C1 segment of cervical spinal cord (tissue), 14 donors: ENCODE results near the gene KRT80.

Experiments used
- DNase-seq, 14 donors: peaks; one replicate each; lab custom pipeline; 2025; lab: John Stamatoyannopoulos, UW

KRT80 gene

GRCh38 chr12:52139147-52139546 is 52.7 kb downstream of the KRT80 start:
- DNase-seq, result no peak

DNA sequence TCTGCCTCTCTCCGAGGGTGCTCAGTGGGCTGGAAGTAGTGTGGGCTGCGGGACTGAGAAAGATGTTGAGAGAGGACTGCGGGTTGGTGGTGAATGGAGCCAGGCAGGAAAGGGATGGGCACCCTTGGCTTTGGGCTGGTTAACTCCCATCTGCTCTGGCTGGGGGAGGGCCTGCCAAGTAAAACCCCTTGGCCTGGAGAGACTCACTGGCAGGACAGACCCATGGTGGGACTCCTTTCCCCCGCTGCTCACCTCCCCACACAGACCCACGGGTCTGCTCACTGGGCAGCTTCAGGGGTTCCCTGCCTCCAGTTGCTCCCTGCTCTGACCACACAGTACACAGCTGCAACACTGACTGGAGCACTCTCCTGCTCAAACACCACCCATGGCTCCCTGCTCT is 54.1 kb downstream of the KRT80 start:
- no peak for DNase-seq

DNA sequence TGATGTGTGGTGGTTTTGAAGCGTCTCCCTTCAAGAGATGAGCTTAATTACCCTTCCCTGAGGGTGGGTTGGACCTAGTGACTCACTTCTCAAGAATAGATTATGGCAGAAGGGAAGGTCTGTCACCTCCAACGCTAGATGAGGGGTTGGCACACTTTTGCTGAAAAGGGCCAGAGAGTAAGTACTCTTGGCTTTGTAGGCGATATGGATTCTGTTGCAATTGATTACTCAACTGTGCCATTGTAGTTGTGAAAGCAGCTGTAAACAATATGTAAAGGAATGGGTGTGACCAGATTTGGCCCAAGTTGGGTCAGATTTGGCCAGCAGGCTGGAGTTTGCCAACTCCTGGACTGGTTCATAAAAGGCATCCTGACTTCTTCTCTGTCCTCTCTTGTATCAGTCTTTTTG is 59.1 kb downstream of the KRT80 start:
- no peak for DNase-seq

DNA sequence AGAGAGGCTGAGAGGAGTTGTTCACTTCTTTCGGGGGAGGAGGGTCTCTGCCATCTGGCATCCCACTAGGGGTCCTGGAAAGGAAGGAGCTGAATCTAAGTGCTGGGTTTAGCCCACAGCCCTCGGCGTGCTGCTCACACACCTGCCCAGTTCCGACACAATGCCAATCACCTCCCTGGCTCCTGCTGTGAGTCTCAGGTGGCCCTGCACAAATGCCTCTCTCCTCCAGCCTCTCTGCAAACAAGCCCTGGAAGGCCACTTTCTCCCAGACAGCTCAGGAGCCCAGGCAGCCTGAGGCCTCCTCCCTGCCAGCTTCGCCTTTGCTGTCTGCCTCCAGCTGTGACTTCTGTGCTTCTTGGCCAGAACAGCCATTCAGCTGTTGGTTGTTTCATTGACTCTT is 61.1 kb downstream of the KRT80 start:
- no peak for DNase-seq

GRCh38 chr12:52127683-52128450 is 63.9 kb downstream of the KRT80 start:
- DNase-seq, result no peak

DNA sequence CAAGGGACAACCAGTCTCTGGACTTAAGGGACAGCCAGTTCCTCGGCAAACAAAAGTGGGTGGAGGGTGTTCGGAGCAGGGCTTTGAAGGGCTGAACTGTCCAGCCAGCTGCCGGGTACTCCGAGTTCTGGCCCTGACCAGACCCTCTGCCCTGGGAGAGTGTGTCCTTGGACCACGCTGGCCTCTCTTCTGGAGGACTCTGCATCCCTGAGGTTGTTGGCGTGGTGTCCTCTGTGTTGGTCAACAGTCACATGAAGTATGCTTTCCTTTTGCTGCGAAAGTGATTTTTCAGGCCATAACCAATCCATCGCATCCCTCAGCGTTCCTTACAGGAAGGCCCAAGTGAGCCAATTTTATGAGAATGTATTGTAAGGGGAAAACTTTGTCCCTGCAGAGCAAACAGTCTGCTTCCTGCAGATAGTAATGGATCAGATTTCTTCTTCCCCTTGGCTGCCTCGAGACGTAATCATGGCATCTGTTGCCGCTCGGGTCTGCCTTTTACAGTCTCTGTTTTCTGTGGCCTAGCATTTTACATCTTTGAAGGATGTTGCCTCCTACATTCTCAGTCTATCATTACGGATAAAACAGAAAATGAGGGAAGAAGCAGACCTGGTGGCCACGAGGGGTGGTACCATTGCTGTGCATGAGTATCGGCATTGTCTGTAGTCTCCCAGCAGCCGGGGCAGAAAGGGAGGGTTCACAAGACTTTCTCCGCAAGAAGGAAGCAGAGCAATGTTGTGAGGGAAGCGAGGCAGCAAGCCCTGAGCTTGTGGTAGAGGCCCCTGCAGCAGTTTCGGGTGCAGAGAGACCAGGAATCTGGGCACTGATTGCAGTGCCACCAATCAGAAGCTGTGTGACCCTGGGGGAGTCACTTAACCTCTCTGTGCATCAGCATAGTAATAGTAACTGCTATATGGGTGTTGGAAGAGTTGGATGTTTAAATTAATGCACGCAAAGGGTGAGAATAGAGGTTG is 64.9 kb downstream of the KRT80 start:
- no peak for DNase-seq

GRCh38 chr12:52126050-52126604 is 65.7 kb downstream of the KRT80 start:
- DNase-seq, result no peak

GRCh38 chr12:52125476-52125900 is 66.3 kb downstream of the KRT80 start:
- DNase-seq, result no peak

GRCh38 chr12:52123487-52124186 is 68.2 kb downstream of the KRT80 start:
- DNase-seq, result no peak

DNA sequence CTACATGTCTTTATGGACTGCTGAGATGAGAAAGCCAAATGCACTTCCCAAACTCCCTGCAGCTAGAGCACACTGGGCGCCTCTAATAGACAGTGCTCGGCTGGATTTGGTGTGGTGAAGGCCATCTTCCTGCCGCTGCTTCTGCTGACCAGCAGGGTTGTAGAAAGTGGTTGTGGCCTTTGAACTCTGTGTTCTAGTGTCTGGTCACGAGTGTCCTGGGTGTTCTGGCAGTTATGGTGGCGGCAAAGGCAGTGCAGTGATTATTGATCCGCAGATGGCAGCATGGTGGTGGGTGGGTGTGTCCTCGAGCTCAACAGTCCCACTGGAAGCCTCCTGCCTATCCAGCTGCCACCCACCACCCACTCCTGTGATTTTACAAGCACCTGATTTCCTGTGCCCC is 68.9 kb downstream of the KRT80 start:
- no peak for DNase-seq

GRCh38 chr12:52122540-52122871 is 69.3 kb downstream of the KRT80 start:
- DNase-seq, result no peak

DNA sequence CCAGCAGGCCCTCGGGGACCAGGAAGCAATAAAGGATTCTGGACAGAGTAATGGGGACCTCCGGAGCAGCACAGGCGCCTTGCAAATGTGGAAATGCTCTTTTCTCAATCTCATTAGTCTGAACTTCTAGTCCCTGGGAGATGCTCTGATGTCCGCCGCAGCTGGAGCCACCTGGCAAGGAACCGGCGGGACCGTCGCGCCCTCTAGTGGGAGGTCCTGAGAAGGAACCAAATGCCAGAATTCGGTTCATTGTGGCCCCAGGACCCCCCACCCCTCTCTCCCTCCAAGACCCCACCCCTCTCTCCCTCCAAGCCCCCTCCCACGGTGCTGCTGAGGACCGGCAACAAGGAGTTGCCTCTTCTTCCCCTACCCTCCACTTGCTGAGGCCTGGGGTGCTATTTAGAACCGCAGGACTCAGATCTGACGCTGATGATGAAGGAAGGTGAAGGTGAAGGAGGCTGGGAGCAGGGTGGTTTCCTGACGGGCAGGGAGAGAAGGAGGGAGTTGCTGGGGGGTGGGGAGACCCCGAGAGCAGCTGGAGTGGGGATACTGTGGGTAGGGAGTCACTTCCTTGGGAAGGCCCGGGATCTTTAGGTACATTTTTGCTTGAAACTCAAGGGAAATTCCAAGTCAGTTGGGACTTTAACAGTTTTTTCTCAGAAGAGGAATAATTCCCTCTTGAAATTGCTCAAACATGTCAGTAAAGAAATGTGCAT is 69.8 kb downstream of the KRT80 start:
- peak in 5 of 14 donors; percentile 1 to 44 (median 12) for DNase-seq

DNA sequence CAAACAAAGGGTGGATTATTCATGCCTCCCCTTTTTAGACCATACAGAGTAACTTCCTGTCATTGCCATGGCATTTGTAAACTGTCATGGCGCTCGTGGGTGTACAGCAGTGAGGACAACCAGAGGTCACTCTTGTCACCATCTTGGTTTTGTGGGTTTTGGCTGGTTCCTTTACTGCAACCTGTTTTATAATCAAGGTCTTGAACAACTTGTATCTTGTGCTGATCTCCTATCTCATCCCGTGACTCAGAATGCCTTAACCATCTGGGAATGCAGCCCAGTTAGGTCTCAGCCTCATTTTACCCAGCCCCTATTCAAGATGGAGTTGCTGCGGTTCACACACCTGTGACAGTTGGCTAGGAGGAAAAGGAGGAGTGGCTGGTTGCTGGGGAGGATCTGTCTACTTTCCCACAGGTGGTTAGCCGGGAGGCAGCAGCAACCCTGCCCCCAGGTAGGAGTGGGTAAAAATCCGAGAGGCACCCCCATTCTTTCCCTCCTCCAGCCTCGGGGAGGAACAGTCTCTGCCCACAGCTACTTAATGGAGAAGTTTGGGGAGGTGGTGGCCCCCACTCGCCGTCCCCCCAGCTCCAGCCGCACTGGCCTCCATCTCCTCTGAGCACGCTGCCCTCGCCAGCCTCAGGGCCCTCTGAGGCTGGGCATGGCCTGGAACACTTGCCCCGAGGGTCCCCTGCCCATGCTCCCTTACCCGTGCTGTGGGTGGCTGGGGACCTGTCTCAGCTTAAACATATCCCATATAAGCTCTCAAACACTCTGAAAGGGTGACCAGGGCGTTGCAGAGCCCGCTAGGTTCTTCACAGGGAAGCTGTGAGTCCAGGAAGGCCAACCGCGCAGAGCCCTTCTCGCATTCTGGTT is 70.6 kb downstream of the KRT80 start:
- DNase-seq, result no peak

- no peak for DNase-seq
These were observed 72.2 kb downstream of the KRT80 start for GRCh38 chr12:52119398-52120254.
